Measurements from ENCODE around the gene RGS14.
A peak's percentile ranks its signal among the peaks of the same experiment; 100 is the strongest.

RGS14 gene

DNA sequence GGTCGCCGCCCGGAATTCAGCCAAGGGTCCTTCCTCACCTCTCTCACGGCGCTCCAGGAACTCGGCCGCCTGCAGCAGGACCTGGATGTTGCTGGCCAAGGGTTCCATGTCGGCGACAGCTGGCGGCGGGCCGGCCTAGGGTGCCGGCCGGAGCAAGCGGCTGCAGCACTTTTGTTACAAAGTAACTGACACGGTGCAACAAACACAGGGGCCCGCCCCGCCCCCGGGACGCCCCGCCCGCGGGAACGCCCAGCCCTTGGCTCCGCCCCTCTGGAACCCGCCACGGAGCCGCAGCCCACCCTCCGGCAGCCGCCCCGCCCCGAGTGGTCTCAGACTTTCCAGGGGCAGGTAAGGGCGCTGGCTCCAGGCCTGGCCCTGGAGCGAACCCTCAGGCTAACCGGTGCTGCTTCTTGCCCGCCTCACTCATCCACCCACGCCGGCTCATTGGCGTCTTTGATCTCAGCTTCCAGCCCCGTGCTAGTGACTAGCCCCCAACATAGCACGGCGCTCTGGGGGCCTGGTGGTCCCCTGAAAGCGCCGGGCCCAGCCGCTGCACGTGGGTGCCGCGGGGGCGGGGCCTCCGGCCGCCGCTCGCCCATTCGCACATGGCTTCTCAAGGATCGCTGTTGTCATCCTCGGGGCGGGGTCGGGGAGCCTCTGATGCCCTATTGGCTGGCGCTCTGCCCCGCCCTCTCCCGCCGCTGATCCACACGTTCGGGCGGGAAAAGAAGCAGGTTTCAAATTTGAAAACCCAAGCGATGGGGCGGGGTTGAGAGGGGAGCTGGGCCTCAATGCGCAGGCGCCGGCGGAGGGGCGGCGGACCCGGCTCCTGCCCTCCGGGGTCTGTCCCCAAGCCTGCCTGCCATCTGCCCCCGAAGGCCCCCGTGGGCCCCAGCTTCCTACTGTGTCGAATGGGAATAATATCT is 45.7 kb upstream of the RGS14 start, which contains the start of gene MXD3:
TSS of gene MXD3 (minus strand) at position 176 of the 926 bp plus-strand sequence. CDS start at position 108, 68 bp downstream.
- Histone ChIP-seq H3K9me3 (ENCODE audit: low read depth, low read length) (no peaks in the 10 kb centered on the region), H3K36me3 (ENCODE audit: insufficient read depth, low read length) (peaks cover 3% of the 10 kb centered on the region; the same call in 1 of the 2 replicates), H3K27ac (peak within 1 kb of the TSS; percentile 97), H3K4me3 (peak within 1 kb of the TSS; percentile 94), H3K9ac (ENCODE audit: insufficient read length) (peak within 1 kb of the TSS; percentile 92)
- TF ChIP-seq EZH2 (IDR thresholded peaks at IDR 0.05): no peak
- no peak for TF ChIP-seq FOXP2 (optimal IDR thresholded peaks at IDR 0.05; ENCODE audit: control extremely low read depth, extremely low read length, insufficient read depth)
- peak; percentile 61 for TF ChIP-seq POLR2AphosphoS5 (IDR thresholded peaks at IDR 0.05; ENCODE audit: borderline replicate concordance, low read depth, low read length)
- DNase-seq (ENCODE audit: low read depth, low spot score): peak; percentile 89

DNA sequence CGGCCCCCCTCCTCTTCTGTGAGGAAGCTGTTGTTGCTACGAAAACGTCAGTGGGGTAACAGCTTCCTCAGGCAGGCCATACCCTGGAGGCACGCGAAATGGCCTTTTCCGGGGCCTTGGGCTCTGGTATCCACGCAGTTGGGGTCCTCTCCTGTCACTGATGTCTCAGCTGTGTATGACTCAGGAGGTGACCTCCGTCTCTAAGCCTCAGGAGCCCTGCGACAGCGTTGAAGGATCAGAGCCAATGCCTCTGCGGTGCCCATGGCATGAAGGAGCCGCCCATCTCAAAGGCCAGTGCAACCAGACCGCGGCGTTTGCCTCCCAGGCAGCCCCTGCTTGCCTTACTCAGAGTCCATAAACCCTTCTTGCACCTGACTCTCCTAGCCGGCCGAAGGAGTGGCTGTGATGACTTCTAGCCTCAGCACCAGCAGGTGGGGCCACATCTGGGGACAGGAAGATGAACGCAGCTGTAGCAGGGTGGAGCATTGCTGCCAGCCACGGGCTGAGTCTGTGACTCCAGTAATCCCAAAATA is 45.0 kb upstream of the RGS14 start:
- H3K4me3 ChIP-seq: peak overlapping the region; percentile 94
- peak overlapping the region; percentile 65; the same call in 1 of the 2 replicates for H3K27ac ChIP-seq
- no peaks in the 10 kb centered on the region; the same call in 1 of the 2 replicates for H3K36me3 ChIP-seq (ENCODE audit: insufficient read depth, low read length)
- DNase-seq (ENCODE audit: low read depth, low spot score): no peak
- TF ChIP-seq FOXP2 (optimal IDR thresholded peaks at IDR 0.05; ENCODE audit: control extremely low read depth, extremely low read length, insufficient read depth) (no peak), EZH2 (IDR thresholded peaks at IDR 0.05) (no peak), POLR2AphosphoS5 (IDR thresholded peaks at IDR 0.05; ENCODE audit: borderline replicate concordance, low read depth, low read length) (no peak)
- peak overlapping the region; percentile 88 for H3K9ac ChIP-seq (ENCODE audit: insufficient read length)
- H3K9me3 ChIP-seq (ENCODE audit: low read depth, low read length): no peaks in the 10 kb centered on the region

DNA sequence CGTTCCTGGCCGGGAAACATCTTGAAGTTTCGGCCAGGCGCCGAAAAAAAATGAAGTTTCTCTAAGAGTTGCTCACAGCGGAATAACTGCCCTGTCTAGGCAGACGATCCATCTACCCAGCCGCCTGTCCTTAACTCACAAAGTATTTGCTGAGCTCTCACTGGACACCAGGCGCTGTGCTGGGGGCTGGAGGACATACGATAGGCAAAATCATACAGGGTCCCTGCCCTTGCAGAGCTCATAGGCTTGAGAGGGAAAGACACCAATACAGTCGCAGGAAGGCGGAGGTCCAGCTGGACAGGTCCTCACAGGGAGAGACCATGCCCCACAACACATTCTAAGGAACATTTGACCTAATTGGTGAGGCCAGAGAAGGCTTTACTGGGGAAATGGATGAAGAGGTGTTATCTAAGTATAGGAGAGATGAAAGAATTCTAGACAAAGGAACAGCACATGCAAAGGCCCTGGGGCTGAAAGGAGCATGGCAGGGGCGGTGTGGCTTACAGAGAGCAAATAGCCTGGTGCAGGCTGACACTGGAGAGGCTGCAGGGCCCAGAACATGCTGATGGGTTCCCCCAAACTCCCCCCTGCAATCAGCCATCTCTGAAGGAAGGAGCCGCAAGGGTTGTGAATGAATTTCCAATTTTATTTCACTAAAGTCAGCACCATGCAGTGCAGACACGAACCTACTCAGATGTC is 44.0 kb upstream of the RGS14 start:
- no peak overlapping the region for H3K9ac ChIP-seq (ENCODE audit: insufficient read length)
- DNase-seq (ENCODE audit: low read depth, low spot score): no peak
- no peaks in the 10 kb centered on the region; the same call in 1 of the 2 replicates for H3K36me3 ChIP-seq (ENCODE audit: insufficient read depth, low read length)
- no peaks in the 10 kb centered on the region for H3K9me3 ChIP-seq (ENCODE audit: low read depth, low read length)
- no peak for TF ChIP-seq FOXP2 (optimal IDR thresholded peaks at IDR 0.05; ENCODE audit: control extremely low read depth, extremely low read length, insufficient read depth)
- no peak for TF ChIP-seq EZH2 (IDR thresholded peaks at IDR 0.05)
- TF ChIP-seq POLR2AphosphoS5 (IDR thresholded peaks at IDR 0.05; ENCODE audit: borderline replicate concordance, low read depth, low read length): no peak
- no peak overlapping the region for H3K27ac ChIP-seq
- no peak overlapping the region for H3K4me3 ChIP-seq

DNA sequence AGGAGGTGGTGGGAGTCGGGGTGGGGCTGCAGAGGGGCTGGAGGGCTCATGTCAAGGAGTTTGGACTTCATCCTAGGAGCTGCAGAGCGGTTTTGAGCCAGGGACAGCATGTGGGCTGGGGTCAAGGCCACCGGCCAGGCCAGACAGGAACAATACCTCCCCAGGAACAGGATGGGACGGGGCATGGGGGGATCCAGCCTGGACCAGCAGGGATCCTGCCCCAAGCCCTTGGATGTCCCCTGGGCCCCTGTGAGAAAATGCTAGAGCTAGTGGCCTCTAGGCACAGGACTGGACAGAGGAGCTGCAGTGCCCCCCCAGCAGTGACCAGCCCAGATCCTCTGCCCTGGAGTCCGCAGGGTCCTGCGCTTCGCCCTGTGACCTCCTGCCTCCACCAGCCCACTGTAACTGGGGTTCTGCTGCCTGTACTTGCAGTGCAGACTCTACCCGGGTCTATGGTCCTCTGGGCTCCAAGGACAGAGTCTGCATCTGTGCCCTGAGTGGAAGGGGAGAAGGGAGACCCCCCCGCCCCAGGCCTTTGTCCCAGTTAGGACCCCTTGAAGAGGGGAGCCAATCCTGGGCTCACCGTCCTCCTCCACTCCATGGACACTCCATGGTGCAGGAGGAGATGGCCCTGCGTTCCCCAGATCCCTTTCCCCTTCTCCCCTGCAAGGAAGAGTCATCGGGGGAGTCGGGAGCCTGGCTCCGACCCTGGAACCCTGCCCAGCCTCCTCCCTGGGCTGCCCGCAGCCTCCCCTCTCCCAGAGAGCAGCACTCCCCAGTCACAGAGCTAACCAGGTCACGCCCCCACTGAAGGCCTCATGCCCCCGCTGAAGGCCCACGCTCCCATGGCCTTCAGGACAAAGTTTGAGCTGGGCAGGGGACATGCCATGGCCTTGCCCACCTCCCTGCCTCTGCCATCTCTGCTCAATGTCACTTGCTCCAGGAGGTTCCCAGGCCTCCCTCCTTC is 43.1 kb upstream of the RGS14 start:
- H3K9ac ChIP-seq (ENCODE audit: insufficient read length): no peak overlapping the region
- TF ChIP-seq FOXP2 (optimal IDR thresholded peaks at IDR 0.05; ENCODE audit: control extremely low read depth, extremely low read length, insufficient read depth): no peak
- no peak for TF ChIP-seq POLR2AphosphoS5 (IDR thresholded peaks at IDR 0.05; ENCODE audit: borderline replicate concordance, low read depth, low read length)
- no peak for TF ChIP-seq EZH2 (IDR thresholded peaks at IDR 0.05)
- no peaks in the 10 kb centered on the region for H3K36me3 ChIP-seq (ENCODE audit: insufficient read depth, low read length)
- no peak overlapping the region for H3K4me3 ChIP-seq
- H3K27ac ChIP-seq: no peak overlapping the region
- no peak for DNase-seq (ENCODE audit: low read depth, low spot score)
- H3K9me3 ChIP-seq (ENCODE audit: low read depth, low read length): no peaks in the 10 kb centered on the region

DNA sequence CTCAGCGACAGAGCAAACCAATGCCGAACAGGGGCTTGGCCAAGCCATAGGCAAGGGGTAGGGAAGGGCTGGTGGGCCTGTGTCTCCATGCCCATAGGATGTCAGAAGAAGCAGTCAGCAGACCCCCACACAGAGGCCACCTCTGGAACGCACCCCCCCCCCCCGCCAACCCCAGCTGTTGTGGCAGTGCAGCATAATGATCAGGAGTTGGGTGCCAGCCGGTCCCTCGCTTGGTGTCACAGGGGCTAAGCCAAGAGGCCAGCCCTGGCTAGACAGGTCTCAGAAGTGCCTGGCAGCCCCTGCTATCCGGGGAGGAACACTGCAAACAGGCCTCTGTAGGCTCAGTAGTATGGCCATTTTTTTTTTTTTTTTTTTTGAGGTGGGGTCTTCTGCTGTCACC is 42.3 kb upstream of the RGS14 start:
- Histone ChIP-seq H3K36me3 (ENCODE audit: insufficient read depth, low read length) (no peaks in the 10 kb centered on the region), H3K27ac (no peak overlapping the region), H3K4me3 (no peak overlapping the region), H3K9ac (ENCODE audit: insufficient read length) (no peak overlapping the region), H3K9me3 (ENCODE audit: low read depth, low read length) (no peaks in the 10 kb centered on the region)
- DNase-seq (ENCODE audit: low read depth, low spot score): no peak
- TF ChIP-seq FOXP2 (optimal IDR thresholded peaks at IDR 0.05; ENCODE audit: control extremely low read depth, extremely low read length, insufficient read depth) (no peak), POLR2AphosphoS5 (IDR thresholded peaks at IDR 0.05; ENCODE audit: borderline replicate concordance, low read depth, low read length) (no peak), EZH2 (IDR thresholded peaks at IDR 0.05) (no peak)

DNA sequence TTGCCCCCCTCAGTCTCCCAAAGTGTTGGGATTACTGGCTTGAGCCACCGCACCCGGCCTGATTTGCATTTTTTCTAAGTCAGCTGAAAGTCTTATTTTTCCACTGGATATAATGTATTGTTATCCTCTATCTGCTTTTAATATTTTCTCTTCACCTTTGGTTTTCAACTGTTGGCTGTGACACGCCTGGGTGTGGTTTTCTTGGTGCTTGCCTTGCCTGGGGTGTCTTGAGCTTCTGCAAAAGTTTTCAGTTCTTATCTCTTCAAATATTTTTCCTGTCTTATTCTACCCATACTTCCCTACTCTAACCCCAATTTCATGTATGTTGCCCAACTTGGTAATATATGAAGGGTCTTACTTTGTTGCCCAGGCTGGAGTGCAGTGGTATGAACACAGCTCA is 41.7 kb upstream of the RGS14 start:
- Histone ChIP-seq H3K9me3 (ENCODE audit: low read depth, low read length) (no peaks in the 10 kb centered on the region), H3K4me3 (no peak overlapping the region), H3K36me3 (ENCODE audit: insufficient read depth, low read length) (no peaks in the 10 kb centered on the region), H3K27ac (no peak overlapping the region), H3K9ac (ENCODE audit: insufficient read length) (no peak overlapping the region)
- DNase-seq (ENCODE audit: low read depth, low spot score): no peak
- TF ChIP-seq EZH2 (IDR thresholded peaks at IDR 0.05): no peak
- TF ChIP-seq FOXP2 (optimal IDR thresholded peaks at IDR 0.05; ENCODE audit: control extremely low read depth, extremely low read length, insufficient read depth): no peak
- TF ChIP-seq POLR2AphosphoS5 (IDR thresholded peaks at IDR 0.05; ENCODE audit: borderline replicate concordance, low read depth, low read length): no peak

DNA sequence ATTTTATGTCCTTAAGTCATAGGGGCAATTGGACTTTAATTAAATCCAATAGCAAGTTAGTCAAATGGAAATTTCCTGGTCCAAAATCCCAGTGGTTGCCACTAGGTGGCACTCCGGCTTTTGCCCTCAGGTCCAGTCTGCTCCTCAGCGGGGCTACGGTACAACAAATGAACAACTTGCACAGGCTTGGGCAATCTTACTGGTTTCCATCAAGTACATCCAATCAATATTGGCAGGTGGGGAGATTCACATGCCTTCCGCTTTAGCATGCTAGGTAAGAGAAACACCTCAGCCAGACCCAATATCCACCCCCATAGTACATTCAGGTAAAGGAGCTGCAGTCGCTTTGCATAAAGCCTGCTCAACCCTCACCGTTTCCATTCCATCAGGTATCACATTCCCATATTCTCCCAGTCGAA is 39.8 kb upstream of the RGS14 start:
- Histone ChIP-seq H3K27ac (no peak overlapping the region), H3K4me3 (no peak overlapping the region), H3K9me3 (ENCODE audit: low read depth, low read length) (no peaks in the 10 kb centered on the region), H3K36me3 (ENCODE audit: insufficient read depth, low read length) (no peaks in the 10 kb centered on the region), H3K9ac (ENCODE audit: insufficient read length) (no peak overlapping the region)
- peak; percentile 34 for DNase-seq (ENCODE audit: low read depth, low spot score)
- TF ChIP-seq POLR2AphosphoS5 (IDR thresholded peaks at IDR 0.05; ENCODE audit: borderline replicate concordance, low read depth, low read length) (no peak), EZH2 (IDR thresholded peaks at IDR 0.05) (no peak), FOXP2 (optimal IDR thresholded peaks at IDR 0.05; ENCODE audit: control extremely low read depth, extremely low read length, insufficient read depth) (no peak)
